ENCODE results near the gene CLMN. TPM values are rescaled to one million over a fixed set of nuclear protein-coding genes. Genes with fewer than 3 reads are reported as not detected.

CLMN gene, protein sequence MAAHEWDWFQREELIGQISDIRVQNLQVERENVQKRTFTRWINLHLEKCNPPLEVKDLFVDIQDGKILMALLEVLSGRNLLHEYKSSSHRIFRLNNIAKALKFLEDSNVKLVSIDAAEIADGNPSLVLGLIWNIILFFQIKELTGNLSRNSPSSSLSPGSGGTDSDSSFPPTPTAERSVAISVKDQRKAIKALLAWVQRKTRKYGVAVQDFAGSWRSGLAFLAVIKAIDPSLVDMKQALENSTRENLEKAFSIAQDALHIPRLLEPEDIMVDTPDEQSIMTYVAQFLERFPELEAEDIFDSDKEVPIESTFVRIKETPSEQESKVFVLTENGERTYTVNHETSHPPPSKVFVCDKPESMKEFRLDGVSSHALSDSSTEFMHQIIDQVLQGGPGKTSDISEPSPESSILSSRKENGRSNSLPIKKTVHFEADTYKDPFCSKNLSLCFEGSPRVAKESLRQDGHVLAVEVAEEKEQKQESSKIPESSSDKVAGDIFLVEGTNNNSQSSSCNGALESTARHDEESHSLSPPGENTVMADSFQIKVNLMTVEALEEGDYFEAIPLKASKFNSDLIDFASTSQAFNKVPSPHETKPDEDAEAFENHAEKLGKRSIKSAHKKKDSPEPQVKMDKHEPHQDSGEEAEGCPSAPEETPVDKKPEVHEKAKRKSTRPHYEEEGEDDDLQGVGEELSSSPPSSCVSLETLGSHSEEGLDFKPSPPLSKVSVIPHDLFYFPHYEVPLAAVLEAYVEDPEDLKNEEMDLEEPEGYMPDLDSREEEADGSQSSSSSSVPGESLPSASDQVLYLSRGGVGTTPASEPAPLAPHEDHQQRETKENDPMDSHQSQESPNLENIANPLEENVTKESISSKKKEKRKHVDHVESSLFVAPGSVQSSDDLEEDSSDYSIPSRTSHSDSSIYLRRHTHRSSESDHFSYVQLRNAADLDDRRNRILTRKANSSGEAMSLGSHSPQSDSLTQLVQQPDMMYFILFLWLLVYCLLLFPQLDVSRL
- 0.36 and 1.8 TPM in 2 replicates for total RNA-seq (ENCODE audit: low replicate concordance)

DNA sequence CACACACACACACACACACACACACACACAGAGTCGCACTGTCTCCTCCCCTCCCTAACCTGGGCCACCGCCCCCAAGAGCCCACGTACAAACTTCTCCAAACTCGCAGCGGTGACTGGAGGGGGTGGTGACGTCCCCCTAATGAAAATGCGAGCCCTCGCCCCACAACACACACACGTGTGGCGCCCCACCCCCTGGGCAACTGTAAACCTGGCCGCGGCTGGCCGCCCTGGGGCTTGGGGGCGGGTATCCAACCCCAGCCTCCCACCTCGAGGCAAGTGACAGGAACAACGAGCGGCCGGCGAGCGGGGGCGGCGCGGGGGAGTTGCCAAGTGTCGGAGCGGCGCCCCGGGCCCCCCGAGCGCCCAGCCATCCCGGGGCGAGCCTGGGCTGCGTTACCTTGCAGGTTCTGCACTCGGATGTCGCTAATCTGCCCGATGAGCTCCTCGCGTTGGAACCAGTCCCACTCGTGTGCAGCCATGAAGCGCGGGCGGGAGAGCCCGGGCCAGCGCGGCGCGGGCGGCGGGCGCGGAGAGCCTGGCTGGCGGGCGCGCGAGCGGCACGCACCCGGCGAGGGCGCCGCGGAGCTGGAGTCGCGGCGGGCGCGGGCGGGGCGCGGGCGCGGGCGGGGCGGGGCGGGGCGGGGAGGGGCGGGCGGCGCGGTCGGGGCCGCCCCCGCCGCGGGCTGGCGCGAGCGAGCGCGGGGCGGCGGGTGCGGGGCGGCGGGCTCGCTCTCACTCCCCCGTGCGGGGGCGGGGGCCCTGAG, at the start of gene CLMN:
CLMN (minus strand) TSS at position 597 of the 766 bp plus-strand sequence; CDS start at position 481, 116 bp downstream.
- DNase-seq (ENCODE audit: low read depth), result peak; percentile 12
- H3K4me3 ChIP-seq (ENCODE audit: low read depth, low read length), result peak within 1 kb of the TSS; percentile 60
- TF ChIP-seq, protein P1, sequence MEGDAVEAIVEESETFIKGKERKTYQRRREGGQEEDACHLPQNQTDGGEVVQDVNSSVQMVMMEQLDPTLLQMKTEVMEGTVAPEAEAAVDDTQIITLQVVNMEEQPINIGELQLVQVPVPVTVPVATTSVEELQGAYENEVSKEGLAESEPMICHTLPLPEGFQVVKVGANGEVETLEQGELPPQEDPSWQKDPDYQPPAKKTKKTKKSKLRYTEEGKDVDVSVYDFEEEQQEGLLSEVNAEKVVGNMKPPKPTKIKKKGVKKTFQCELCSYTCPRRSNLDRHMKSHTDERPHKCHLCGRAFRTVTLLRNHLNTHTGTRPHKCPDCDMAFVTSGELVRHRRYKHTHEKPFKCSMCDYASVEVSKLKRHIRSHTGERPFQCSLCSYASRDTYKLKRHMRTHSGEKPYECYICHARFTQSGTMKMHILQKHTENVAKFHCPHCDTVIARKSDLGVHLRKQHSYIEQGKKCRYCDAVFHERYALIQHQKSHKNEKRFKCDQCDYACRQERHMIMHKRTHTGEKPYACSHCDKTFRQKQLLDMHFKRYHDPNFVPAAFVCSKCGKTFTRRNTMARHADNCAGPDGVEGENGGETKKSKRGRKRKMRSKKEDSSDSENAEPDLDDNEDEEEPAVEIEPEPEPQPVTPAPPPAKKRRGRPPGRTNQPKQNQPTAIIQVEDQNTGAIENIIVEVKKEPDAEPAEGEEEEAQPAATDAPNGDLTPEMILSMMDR (IDR thresholded peaks at IDR 0.05; ENCODE audit: insufficient read depth, low read length), result no peak

DNA sequence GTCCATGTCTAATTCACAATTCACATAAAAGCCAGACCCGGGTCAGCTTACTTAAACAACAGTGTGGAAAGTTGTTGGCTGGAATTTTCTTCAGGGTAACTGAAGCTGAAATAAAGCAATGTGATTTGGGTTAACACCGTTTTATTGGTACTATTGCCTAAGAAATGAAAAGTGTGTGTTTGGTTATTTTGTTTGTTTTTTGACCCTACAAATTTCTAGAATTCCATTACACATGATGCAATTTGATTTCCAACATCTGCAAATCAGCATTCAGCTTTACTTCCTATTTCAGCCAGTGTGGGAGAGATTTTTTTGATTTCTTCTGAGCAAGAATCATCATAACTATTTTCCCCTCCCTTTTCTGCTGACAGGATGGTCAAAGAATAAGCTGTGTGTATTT, 45.7 kb upstream of the CLMN start:
- TF ChIP-seq, protein P1 (IDR thresholded peaks at IDR 0.05; ENCODE audit: insufficient read depth, low read length), result no peak
- H3K4me3 ChIP-seq (ENCODE audit: low read depth, low read length), result no peak overlapping the region
- no peak for DNase-seq (ENCODE audit: low read depth)

DNA sequence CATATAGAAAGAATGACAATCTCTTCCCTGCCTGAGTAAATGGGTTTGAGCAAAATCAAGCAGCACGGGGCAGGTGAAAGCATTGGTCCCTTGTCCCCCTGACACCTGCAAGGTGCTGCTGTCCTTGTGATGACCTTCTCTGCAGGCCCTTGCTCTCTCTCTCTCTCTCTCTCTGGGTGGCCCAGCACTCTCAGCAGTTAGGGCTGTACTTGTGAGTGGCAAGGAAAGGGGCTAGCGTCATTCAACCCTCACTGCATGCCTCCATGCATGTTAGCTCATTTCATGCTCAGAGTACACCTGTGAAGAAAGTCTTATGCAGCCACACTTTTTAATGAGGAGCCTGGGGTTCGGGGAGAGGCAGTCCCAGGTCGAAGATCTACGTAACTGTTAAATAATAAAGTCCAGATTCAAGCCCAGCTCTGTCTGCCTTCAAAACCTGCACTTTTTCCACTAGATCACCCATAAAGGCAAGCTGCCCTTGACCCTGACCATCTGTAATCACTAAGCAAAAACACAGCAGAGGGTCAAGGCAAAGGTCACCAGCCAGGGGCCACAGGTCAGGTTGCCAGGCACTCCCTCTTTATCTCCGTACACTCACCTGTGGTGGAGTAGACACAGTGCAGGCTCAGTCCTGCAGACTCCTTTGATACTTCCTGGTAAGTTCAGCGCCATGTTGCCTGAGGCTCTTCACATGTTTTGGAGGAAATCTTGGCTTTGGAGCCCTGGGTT, 44.9 kb upstream of the CLMN start:
- no peak overlapping the region for H3K4me3 ChIP-seq (ENCODE audit: low read depth, low read length)
- DNase-seq (ENCODE audit: low read depth), result no peak
- TF ChIP-seq, protein P1 (IDR thresholded peaks at IDR 0.05; ENCODE audit: insufficient read depth, low read length), result no peak

DNA sequence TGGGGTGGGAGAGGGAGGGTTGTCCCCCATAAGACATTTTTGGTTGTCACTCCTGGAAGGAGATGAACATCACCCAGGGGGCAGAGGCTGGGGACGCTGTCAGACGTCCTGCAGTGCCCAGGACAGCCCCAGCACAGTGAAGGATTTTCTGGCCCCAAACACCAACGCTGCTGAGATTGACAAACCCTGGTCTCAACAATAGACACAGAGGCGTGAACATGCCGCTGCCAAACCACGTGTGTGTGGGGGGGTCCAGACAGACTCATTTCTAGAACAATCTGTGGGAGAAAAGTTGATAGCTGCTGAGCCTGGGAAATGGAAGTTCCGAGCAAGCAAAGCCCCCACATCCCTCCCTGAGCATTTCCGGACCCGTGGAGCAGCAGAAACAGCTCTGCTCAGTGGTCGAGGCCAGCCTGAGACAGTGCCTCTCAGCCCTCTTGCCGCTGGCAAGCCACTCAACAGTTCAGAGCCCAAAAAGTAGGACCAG, 43.8 kb upstream of the CLMN start:
- no peak for DNase-seq (ENCODE audit: low read depth)
- TF ChIP-seq, protein P1 (IDR thresholded peaks at IDR 0.05; ENCODE audit: insufficient read depth, low read length), result no peak
- H3K4me3 ChIP-seq (ENCODE audit: low read depth, low read length), result no peak overlapping the region

DNA sequence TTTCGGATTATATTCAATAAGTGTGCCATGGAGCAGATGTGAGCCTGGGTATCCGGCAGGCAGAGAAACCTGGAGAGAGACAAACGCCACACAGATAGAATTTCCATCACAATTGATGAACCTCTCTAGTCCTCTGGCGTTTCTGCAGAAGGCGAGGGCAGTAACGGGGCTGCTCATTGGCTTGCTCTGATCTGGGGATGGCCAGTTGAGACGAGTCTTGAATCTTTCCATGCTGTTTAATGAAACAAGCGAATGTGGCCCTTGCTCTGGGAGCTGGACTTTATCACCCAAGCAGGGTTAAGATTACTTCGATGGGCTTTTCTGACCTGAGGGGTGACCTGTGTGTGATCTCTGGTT, 42.4 kb upstream of the CLMN start:
- no peak for DNase-seq (ENCODE audit: low read depth)
- TF ChIP-seq, protein P1 (IDR thresholded peaks at IDR 0.05; ENCODE audit: insufficient read depth, low read length), result no peak
- H3K4me3 ChIP-seq (ENCODE audit: low read depth, low read length), result no peak overlapping the region

Measured in fibroblast of the aortic adventitia (primary cell).